Cardiac muscle cell (in vitro differentiated cells and primary cell): ENCODE measurements around the gene MRC2. TPM values are rescaled to one million over a fixed set of nuclear protein-coding genes. Genes with fewer than 3 reads are reported as not detected.

ENCODE experiments used
- DNase-seq, 2 donors: peaks; one replicate each; pipeline versions ENCODE4 v3.0.0 to v3.0.0-alpha.2; 2010 to 2017; ENCODE audit warnings: low read depth in 1 of 2, low spot score in 1 of 2
- H3K27ac ChIP-seq: fragments of 200-600 bp; sonication (generic); 2 replicates; pipeline ENCODE4 v1.5.1; 2016
- H3K27me3 ChIP-seq: fragments of 200-600 bp; sonication (generic); 2 replicates; pipeline ENCODE4 v1.6.0; 2016; ENCODE audit warnings: control low read depth
- H3K36me3 ChIP-seq: fragments of 200-600 bp; sonication (generic); 2 replicates; pipeline ENCODE4 v1.5.1; 2016; ENCODE audit warnings: control low read depth
- H3K4me1 ChIP-seq: fragments of 200-600 bp; sonication (generic); 2 replicates; pipeline ENCODE4 v1.8.1; 2017; ENCODE audit warnings: low read depth, mild to moderate bottlenecking, mixed run types
- H3K4me3 ChIP-seq: fragments of 200-600 bp; sonication (generic); 2 replicates; pipeline ENCODE4 v1.5.1; 2016; ENCODE audit warnings: mild to moderate bottlenecking
- H3K9me3 ChIP-seq: fragments of 200-600 bp; sonication (generic); 2 replicates; pipeline ENCODE4 v1.5.1; 2017; ENCODE audit warnings: low read depth, mild to moderate bottlenecking, control low read depth
- CTCF ChIP-seq: IDR thresholded peaks from 2 replicates; pipeline ENCODE4 v1.5.1; 2012; ENCODE audit warnings: low read depth, mild to moderate bottlenecking, low read length
- polyA plus RNA-seq: library from polyadenylated mRNA; unstranded; fragments of >200 nt; fragmentation: Nextera tagmentation; extraction: Ambion mirVana; gene quantifications from 2 replicates; pipeline ENCODE4 v1.2.1, GENCODE V29; 2016
- total RNA-seq: library from RNA; depleted of rRNA; stranded (reverse); fragments of >200 nt; gene quantifications from 2 replicates; pipeline ENCODE4 v1.2.3, GENCODE V29; 2016

Gene MRC2
- total and polyA plus RNA-seq, 2 experiments from 2014 or later, result 53.1 to 136 TPM

DNA sequence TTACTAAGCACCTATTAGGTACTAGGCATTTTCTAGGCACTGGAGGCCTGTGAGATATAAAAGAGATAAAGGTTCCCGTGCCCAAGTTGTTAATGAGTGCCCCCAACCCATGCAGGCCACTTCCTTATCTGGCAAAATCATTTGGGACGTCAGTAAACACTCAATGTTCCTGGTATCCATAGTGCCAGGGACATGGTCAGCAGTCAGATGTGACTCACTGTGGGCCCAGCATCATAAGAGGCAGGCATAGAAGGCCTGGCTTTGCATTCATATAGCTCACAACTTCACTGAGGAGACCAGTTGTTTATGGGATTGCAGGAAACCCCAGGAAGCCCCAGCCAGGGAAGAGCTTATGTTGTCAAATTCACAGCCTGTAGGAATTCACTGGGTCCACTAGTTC is 81.1 kb downstream of the MRC2 start:
- peaks cover 30% of the 10 kb centered on the region for H3K4me1 ChIP-seq

GRCh38 chr17:62712171-62712581 is 84.7 kb downstream of the MRC2 start:
- H3K4me1 ChIP-seq, result peaks cover 26% of the 10 kb centered on the region
- no peaks in the 10 kb centered on the region for H3K27me3 ChIP-seq
- H3K27ac ChIP-seq, result no peak overlapping the region
- no peak for DNase-seq
- no peaks in the 10 kb centered on the region for H3K36me3 ChIP-seq
- no peak overlapping the region for H3K4me3 ChIP-seq
- TF ChIP-seq CTCF, result no peak
- H3K9me3 ChIP-seq, result no peaks in the 10 kb centered on the region

More for the DNA sequence above, 81.1 kb downstream of the MRC2 start:
- no peaks in the 10 kb centered on the region for H3K27me3 ChIP-seq
- no peaks in the 10 kb centered on the region for H3K9me3 ChIP-seq
- H3K4me3 ChIP-seq, result no peak overlapping the region
- no peaks in the 10 kb centered on the region for H3K36me3 ChIP-seq
- no peak for TF ChIP-seq CTCF
- DNase-seq, result no peak
- no peak overlapping the region for H3K27ac ChIP-seq

DNA sequence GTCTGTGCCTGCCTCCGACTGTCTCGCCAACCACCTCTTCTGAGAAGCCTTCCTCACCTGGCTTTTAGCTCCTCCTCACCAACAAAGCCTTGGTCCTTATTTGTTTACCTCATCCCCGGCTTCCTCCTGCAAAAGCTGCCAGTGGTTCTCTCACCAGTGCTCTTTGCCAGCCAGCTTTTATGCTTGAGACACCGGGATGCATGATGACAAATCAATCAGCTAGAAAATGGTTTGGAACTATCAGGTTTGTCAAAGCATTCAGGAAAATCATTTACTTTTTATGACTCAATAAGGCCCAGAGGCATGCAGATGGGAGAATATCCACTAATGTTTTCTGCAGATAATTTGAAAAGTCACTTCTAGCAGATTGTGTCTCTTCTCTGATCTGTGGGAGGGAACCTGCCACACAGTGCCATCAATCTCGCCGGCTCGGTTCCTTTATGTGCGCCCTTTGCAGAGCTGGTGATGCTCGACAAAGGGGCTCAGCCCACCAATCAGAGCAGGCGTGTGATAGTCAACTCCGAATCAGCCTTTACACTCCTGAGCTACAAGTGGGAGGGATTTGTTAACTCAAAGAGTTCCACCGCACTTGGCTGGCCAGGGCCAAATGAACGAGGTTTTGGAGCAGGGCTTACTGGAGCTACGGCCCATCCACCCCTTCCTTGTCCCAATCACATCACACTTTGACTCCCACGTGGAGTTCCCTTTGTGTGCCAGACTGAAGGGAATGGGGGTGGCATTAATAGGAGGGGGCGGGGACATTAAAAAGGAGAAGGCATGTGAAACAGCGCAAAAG is 85.8 kb downstream of the MRC2 start:
- H3K27ac ChIP-seq, result peak overlapping the region; percentile 27
- no peak for DNase-seq

DNA sequence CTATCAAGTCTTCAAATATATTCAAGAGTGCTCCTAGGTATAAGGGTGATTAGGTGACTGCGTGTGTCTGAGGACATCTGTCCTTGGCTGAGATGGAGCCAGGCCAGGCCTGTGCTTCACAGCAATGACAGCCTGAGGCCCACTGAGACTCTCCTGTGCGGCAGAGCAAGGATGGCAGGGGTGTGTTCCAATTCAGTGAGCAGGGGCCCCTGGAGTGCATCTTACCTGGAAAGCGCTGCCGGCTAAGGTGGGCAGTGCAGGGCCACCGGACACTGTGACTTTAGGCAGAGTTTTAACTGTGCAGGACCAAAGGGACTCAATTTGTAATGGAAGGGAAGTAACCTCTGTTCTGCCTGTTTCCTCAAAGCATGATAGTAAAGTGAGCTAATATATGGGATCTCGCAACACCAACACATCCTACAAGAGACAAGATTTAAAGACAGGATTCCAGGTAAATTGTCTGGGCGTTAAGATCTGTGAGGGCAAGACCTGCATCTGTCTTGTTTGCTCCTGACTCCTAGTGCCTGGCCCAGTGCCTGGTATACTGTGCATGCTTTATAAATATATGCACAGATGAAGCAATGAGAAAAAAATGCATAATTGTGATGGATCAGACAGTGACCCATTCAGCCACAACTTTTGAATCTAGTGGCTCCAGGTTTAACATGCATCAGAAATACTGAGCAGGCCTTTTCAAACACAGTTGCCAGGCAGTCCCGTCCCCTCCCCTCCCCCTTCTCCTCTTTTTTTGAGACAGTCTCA is 86.7 kb downstream of the MRC2 start:
- H3K27ac ChIP-seq, result peak overlapping the region; percentile 27
- H3K36me3 ChIP-seq, result no peaks in the 10 kb centered on the region
- no peaks in the 10 kb centered on the region for H3K9me3 ChIP-seq
- H3K4me3 ChIP-seq, result no peak overlapping the region
- no peak for DNase-seq
- no peaks in the 10 kb centered on the region for H3K27me3 ChIP-seq
- peaks cover 41% of the 10 kb centered on the region for H3K4me1 ChIP-seq
- TF ChIP-seq CTCF, result no peak

More for the DNA sequence above, 85.8 kb downstream of the MRC2 start:
- no peaks in the 10 kb centered on the region for H3K27me3 ChIP-seq
- H3K9me3 ChIP-seq, result no peaks in the 10 kb centered on the region
- no peaks in the 10 kb centered on the region for H3K36me3 ChIP-seq
- H3K4me3 ChIP-seq, result no peak overlapping the region
- H3K4me1 ChIP-seq, result peaks cover 32% of the 10 kb centered on the region
- no peak for TF ChIP-seq CTCF

DNA sequence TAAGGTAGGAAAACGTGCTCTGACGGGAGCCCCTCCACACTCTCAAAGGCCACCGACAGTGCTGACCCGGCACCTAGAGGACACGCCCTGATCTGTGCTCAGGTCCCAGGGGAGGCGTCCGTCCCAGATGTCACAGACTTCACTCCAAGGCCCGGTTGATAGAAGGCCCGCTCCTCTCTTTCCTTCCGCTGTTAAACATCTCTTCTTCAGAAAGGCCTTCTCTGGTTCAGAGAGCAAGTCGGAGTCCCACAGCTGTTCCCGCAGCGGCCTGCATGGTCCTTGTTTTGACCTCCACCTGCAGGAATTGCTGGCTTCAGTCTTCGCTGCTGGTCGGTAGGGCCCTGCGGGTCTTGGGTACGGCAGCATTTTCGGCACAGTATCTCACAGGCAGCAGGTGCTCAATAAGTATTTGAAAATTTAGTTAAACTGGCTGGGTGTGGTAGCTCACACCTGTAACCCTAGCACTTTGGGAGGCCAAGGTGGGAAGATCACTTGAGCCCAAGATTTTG is 88.5 kb downstream of the MRC2 start:
- Histone ChIP-seq H3K36me3 (no peaks in the 10 kb centered on the region), H3K4me1 (peaks cover 44% of the 10 kb centered on the region), H3K27ac (no peak overlapping the region), H3K4me3 (no peak overlapping the region), H3K9me3 (no peaks in the 10 kb centered on the region), H3K27me3 (no peaks in the 10 kb centered on the region)
- no peak for DNase-seq
- no peak for TF ChIP-seq CTCF
